HS-27A (cell line): ENCODE measurements around the gene GPX3.
A peak's percentile ranks its signal among the peaks of the same experiment; 100 is the strongest.

ENCODE experiments used
- DNase-seq: peaks from one replicate; pipeline ENCODE4 v3.0.0-alpha.2; 2012; ENCODE audit warnings: low read depth, missing footprints

The GPX3 gene

DNA sequence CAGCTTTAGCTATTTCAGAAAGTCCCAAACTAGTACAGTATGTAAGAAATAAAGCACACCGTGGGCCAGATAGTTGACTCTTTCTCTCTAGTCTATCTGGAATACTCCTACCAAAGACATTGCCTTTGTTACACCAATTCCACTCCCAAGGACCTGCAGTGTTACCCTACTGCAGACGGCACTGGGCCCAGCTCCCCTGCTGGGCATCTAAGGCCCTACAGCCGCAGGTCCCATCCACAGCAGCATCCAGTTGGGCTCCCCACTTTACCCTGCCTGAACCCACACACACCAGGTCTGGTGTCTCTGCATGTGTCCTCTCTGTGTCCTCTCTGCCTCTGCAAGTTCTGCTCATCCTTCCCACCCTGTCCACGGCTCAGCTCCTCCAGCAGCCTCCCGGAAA is 37.9 kb downstream of the GPX3 start:
- no peak for DNase-seq

DNA sequence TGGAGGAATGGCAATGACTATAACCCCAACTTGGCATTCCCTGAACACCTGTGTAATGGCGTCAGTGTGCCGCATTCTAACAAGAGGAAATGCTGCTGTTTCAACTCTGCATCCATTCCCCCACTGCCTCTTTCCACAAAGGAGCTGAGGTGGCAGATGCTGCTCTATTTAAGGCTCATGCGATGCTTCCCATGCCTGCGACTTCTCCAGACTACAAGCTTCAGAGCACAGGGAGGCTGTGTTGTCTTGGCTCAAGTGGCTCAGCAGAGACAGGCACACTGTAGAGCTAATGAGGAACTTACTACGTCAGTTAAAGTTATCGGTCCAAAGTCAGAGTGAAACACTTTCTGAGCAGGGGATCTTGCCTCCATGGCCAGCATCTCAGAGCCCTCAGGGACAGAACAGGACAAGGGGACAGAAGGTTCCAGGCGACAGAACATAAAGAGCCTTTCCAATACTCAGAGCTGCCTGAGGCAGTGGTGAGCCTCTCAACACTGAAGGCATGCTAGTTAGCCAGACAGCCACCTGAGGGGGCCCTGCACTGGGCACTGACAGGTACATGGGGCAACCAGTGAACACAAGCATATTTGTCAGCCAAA is 38.6 kb downstream of the GPX3 start:
- DNase-seq, result no peak

DNA sequence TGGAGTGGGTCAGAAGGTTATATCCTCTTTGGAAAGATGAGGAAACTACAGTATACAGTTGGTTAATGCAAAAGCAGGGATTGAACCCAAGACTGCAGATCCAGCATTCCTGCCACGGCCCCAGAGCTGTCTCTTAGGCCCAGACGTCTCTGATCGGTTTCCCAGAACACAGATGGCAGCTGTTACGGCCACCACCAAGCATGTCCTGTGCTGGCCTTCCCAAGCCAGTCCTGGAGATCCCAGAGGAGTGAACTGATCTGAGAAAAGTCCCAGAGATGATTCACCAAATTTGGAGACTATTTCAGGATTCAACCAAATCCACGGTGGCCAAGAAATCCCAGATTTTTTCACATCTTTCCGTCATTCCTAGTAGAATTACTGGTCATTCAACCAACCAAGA is 40.4 kb downstream of the GPX3 start:
- DNase-seq, result no peak

DNA sequence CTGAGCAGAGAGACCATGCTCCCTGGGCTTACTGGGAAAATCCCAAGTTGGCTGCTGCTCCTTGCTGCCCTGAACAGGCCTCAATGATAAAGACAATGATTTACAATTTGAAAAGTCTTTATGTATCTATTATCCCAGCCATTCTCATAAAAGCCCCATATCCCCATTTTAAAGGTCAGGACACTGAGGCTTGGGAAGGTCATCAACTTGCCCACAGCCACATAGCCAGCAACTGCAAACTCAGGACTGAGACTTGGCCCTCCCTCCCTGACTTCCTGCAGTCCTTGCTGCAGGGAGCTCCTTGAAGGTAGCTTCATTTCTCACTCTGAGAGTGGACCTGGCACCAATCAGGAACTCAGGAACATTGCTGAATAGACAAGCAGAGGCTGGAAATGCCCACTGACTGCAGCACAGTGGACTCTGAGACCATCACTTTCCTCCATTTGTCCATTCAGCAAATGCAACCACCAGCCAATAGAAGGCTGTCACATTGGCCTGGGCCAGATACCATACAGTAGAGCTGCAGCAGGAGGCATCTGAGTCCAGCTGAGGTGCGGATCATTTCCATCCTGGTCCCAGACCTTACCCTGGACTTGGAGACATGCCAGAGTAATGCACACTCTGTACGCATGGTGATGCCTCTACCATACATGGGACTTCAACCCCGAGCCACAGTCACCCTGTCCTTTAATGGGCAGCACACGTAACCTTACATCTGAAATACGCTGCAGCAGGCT is 42.2 kb downstream of the GPX3 start:
- DNase-seq, result no peak

DNA sequence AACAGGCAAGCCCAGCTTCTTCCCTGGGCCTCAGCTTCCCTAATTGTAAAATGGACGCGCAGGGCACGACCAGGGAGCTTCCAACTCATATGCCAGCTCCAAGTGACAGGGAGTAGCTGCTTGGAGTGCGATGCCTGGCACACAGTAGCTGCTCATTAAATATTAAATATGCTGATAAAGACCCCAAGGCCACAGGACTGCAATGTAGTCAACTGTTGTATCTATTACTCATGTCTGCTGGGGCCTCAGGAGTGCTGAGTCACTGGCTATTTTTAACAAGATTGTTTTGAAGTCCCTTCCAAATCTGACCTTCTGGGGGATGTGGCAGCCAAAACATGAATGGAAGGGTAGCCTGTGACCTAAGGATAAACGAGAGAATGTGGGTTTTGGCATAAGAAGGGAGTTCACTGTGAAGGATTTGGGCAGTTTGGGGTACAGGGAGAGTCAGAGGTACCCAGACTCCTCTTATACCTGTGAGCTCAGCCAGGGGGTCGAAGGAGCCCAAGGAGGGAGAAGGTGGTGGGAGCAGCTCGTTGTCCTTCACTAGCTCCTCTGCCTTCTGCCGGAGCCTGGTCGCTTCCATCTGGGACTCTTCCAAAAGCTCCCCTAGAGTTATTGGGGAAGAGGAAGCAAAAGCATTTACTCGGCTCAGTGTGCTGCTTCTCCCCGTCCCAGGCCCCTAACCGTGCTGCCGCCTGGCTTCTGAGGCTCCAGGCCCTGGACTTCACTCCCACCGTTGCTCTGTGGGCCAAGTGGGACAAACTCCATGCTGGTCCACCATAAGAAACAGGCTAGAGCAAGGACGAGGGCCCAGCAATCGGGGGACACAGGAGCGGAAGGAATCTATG is 43.0 kb downstream of the GPX3 start:
- DNase-seq, result no peak

DNA sequence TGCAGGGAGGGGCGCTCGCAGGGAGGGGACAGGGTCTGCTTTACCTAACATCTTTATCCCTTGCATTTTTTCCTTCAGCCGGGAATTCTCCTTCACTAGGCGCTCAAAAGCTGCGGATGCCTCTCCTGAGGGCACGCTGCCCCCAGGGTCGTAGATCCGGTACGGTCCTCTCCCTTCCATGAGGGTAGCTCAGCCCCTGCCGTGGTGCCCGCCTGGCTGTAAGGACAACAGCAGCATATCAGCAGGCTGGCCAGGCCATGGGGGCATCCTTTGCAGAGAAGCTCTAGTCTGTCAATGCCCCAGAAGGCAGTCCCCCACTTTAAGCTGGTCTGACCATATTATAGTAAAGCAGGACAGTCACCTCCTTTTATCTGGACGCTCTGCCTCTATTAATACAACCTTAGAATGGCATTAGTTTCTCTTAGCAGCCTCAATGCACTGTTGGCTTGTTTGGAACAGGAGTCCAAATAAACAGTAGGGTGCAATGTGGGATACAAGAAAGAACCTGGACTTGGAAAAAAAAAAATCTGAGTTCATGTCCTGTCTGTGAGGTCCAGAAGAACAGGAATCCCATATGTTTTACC is 44.6 kb downstream of the GPX3 start:
- DNase-seq, result no peak

DNA sequence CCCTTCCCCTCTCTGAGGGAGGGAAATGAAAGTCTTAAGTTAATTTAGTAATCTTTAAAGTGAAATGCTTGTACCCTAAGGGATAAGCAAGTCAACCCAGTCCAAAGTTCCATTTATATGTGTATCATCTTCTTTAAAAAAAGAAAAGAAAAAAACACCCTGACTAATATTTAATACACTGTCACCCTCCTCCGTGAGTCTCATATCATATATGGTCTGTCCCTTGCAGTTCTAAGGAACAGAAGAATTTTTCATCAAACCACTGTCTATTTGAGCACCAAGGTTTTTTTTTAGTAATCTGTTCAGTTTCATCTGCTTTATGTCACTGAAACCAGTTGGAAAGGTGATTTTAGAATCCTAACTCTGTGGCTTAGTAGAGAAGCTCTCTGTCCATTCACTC is 45.2 kb downstream of the GPX3 start:
- no peak for DNase-seq

DNA sequence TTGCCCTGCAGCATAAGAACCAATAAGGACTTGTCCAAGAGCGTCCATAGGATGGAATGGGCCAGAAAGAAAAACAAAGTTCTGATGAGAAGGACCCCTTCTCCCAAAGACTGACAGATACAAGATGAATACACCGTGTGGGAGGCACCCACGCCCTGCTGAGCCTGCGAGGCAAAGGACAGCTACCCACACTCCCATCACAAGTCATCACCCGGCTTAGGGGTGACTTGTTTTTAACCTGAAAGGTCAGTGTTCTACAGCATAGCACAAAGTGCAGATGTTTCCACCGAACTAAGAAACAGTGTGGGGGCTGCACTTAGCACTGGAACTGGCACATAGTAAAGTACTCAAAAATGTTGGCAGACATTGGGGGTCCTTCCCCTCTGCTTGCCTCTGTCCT is 46.5 kb downstream of the GPX3 start:
- no peak for DNase-seq

DNA sequence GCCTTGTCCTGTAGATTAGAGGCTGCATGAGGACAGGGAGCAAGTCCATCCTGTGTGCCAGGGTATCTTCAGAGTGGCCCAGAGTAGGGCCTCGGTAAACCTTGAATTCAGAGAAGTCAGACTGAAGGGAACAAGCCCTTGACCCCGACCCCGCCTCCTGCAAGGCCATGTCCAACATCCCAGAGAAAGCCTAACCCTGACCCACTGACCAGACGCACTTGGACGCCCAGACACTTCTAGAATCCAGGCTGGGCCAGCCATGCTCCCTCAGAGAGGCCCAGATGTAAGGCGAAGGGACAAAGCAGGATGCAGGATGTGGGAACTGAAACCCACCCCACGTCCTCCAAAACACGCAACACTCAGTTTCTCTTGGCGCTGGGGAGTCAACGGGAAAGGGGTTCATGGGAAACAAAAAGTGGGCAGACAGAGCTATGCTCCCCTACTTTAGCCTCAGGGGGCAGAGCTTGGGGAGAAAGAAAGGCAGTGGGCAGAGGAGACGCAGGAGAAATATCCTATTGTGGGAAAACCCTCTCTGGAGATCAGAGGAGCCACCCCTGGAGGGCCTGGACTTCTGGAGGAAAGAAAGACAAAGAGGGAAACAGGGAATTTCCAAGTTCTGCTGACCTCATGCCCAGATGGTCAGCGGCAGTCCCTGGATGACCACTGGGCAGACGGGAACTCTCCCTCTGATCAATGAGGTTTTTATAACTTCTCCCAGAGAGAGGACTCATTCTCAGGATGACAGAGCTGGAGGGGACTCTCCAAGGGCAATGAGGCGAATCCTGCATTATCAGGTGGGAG is 47.4 kb downstream of the GPX3 start:
- DNase-seq, result no peak

DNA sequence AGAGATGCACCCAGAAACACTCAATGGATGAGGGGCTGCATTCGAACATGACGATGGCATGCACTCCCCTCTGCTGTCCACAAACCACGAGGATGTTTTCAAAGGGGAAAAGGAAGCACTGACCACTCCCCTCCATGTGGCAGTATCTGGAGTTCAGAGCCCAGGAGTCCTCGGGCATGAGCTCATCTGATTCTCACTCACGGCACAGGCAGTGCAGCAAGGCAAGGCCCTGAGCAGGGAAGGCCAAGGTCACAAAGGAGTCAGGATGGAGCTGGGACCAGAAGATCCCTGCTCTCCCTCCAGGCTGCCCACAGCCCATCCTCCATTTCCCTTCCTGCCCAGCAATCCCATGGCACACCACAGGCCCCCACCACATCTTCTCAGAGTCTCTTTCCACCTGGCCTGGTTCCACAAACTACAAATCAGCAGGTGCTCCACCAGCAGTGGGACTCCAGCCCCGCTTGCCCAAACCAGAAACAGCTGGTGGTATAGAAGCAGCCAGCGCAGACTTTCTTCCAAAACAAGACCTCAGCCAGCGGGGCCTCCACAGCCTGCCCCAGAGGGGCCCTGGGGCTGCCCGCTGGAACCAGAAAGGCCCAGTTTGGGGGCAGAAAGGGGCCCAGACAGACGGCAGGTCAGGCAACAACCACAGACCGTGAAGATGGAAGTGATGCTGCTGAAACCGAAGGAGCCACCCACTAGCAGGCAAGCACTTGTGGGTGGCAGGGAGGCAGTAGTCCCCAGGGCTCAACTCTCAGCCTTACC is 48.2 kb downstream of the GPX3 start:
- no peak for DNase-seq

DNA sequence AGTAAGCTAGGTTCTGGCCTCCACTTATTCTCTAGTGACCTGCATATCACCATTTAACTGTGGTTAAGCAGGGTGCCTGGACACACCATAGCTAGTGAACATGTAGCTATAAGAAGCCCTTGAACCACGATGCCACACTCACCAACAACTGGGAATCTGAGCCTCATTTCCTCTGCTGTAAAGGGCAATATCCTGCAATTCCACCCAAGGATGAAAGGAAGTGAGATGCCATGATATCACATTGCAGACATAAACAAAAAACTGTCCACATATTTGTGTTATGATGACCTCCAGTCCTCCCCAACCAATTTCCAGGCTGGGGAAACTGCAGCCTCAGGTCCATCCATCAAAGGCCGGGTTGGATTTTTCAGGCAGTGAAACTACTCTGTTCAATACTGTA is 50.1 kb downstream of the GPX3 start:
- no peak for DNase-seq

DNA sequence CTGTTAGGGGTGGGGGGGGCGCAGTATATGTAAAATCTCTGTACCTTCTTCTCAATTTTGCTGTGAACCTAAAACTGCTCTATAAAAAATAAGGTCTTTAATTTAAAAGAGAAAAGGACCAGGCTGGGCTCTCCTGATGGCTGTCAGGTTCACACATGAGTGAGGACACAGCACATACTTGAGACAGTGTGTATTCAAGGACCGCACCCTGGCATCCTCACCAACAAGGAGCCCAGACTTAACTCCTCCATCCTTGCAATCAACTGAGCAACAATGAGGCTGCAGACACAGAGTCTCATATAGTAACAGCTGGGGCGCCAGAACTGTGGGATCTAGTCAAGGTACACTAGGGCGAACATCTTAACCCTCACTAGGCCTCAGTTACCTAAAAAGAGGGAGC is 50.6 kb downstream of the GPX3 start:
- no peak for DNase-seq

DNA sequence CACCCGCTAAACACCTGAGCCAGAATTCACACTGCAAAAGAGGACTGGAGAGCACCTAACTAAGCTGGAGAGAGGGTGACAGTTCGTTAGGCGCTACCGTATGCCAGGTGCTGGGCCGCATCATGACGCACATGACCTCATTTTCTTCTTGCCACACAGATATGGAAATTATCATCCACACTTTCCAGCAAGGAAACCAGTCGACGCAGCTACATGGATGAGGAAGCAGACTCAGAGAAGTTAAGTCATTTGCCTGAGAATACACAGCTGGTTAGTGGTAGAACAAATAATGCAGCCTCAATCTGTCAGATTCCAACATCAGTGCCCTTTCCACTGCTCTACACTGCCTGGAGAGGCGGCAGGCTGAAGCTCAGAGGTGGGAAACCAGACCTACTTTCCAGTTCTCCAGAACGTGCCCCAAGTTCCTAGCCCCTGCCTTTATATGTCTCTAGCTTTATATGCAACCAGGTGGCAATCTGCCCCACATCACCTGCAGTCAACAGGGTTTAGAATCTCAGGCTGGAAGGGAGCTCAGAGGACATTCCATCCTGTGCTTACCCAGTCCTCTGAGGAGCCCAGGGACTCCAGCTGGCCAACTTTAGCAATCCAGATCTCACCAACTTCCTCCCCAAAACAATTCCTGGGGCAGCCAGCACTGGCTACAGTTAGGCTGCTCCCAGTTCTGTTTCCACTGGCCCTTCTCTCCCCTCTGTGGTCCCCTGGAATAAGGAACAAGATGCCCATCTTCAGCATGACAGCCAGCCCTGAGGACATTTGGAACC is 51.6 kb downstream of the GPX3 start:
- DNase-seq, result no peak

DNA sequence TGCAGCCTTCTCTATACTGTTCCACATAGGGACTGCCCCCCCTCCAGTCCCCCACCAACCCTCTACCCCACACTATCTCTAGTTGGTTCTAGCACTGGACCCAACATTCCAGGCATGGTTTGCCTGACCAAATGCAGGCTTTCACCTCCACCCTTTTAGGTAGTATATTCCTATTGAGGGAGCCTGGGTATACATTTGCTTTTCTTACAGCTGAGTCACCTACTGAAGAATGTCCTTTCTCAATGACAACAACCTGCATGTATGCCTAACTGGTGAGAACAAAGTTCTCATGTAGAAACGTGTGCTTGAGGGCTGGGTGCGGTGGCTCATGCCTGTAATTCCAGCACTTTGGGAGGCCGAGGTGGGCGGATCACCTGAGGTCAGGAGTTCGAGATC is 52.2 kb downstream of the GPX3 start:
- peak; percentile 73 for DNase-seq

DNA sequence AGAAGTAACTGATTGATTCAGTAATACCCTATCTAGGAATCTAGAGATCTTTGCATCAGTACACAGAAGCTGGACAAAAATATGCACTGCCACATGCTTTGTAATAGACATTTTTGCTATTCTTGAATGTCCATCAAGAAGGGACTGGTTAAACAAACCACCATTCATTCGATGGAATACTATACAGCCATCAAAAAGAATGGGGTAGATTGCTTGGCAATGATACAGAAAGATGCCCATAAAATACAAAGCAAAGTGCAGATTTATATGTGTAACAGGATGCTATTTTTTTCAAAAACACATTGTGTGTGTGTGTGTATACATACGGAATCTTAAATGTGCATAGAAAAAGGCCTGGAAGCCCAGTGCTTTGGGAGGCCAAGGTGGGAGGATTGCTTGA is 52.9 kb downstream of the GPX3 start:
- DNase-seq, result no peak

DNA sequence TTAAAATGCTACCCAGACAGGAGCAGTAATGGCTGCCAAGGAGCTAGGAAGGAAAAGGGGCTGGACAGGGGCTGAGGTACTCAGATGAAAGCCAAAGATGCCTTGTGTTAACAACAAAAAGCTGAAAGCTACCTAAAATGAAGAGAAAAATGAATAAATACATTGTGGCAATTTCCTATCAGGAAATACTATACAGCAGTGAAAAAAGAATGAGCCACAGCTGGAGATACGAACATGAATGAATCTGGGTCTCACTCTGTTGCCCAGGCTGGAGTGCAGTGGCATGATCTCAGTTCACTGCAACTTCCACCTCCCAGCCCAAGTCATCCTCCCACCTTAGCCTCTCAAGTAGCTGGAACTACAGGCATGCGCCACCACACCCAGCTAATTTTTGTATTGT is 54.2 kb downstream of the GPX3 start:
- no peak for DNase-seq

DNA sequence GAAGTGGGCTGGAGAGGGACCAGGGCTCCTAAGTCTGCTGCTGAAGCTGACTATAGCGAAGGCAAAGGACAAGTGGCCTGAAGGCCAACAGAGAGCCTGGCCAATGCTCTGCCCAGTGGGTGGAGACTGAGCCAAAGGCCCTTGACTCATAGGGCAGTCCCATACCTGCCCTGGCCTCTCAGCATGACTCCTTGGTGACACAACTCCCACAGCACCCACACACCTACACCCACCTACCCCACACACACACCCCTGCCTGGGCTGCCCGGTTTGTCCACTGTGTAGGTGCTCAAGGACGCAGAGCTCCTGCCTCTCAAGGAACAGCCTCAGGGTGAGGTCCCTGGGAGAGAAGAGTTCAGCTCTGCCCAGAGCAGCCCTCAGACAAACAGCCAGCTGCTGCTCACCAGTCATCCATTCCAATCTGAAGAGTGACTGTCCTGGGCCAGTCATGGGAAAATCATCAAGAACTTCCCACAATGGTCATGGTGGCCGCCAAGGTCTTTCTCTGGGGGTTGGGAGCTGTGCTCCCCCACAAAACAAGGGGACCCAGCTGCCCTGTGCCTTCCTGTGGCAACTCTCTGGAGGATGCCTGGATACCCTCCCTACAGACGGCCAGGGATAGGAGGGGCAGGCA is 55.4 kb downstream of the GPX3 start:
- no peak for DNase-seq

DNA sequence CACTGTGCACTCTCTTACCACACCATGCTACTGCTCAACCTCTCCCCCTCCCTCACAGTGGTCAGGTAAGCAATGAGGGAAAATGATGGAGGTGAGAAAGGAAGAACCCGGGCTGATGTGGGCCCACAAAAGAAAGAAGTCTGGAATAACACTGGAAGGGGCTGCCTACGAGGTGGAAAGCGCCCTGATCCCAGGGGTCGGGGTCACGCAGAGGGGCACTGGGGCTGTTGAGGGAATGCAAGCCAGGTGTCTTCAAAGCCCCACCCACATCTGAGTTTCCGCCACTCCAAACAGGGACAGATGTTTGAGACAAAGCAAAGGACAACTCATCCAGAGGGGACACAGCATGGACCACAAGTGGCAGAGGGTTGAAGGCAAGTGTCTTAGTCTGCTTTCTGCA is 56.2 kb downstream of the GPX3 start:
- DNase-seq, result no peak

DNA sequence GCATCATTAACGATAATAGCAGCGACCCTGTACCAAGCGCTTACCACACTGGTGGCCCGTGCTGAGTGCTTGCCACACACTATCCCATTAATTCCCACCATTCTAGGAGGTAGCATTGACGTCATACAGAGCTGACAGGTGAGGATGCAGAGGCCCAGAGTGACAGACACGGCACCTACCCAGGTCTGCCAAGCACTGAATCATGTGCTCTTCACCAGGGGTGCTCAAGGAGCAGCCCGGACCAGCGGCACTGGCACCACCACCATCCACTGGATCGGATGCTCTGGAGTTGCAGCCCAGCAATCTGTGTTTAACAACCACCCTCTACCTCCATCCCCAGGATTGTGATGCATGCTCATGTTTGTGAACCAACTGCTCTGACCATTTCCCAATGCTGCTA is 57.0 kb downstream of the GPX3 start:
- no peak for DNase-seq

DNA sequence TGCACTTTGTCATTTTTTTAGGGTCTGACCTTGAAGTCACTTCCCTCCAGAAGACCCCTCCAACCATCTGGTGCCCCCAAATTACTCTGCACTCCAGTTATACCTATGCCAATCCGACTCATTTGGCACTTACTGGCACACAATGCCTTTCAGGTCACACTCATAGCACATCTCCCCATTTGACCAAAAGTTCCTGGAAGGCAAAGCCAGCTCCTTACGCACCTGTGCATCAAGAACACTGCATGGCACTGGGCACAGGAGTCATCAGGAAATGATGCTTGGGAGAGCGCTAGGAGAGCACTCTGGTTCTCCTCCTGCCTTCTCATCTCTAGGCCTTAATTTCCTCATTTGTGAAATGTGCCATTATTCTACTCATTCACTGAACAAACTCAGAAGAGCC is 57.6 kb downstream of the GPX3 start:
- no peak for DNase-seq
